Measurements from ENCODE around the gene GMPS. TPM values are rescaled to one million over a fixed set of nuclear protein-coding genes. Genes with fewer than 3 reads are reported as not detected.
A peak's percentile ranks its signal among the peaks of the same experiment; 100 is the strongest.

Gene GMPS
- total and polyA plus RNA-seq, 9 of the 15 experiments (the other 6 are each of a cell fraction or from before 2014, with no cell fraction given) = 73.7 to 282 (median 156) TPM

DNA sequence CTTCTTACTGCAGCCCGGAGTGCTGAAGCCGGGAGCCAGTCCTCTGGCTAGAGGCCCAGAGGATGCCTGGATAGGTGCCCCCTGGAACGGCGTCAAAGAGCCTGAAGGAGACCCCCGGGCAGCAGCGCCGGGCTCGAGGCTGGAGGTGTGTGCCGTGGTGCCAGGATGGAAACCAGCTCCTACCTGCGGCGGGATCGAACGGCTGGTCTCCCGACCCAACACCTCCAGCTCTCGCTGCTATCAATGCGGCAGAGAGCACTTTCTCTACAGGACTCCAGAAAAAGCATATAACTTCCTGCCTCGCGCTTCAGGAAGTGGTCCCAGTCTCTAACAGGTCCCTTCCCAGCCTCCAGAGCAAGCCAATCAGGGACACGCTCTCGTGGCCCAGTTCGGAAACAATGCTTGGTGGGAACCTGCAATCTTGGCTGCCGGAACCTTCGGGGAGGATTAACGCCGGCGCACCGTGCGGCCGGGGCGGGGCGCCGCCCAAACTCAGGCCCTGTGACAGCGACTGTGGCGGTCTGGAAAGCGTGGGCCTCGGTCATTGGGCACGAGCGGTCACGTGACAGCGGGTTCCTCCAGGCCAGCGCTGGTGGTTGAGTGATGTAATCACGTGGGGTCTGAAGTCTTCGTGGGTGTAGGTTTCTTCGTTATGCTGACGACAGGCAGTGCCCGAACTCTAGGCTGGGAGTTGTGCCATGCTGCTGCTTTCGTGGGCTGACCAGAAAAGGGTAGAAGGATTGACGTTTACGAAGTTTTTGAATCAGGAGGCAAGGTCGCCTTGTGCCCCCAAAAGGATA is 16.1 kb upstream of the GMPS start, which contains the start of gene SLC33A1 (continued):
- TF ChIP-seq, protein P1, sequence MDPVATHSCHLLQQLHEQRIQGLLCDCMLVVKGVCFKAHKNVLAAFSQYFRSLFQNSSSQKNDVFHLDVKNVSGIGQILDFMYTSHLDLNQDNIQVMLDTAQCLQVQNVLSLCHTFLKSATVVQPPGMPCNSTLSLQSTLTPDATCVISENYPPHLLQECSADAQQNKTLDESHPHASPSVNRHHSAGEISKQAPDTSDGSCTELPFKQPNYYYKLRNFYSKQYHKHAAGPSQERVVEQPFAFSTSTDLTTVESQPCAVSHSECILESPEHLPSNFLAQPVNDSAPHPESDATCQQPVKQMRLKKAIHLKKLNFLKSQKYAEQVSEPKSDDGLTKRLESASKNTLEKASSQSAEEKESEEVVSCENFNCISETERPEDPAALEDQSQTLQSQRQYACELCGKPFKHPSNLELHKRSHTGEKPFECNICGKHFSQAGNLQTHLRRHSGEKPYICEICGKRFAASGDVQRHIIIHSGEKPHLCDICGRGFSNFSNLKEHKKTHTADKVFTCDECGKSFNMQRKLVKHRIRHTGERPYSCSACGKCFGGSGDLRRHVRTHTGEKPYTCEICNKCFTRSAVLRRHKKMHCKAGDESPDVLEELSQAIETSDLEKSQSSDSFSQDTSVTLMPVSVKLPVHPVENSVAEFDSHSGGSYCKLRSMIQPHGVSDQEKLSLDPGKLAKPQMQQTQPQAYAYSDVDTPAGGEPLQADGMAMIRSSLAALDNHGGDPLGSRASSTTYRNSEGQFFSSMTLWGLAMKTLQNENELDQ (CRISPR knock-in tag; IDR thresholded peaks at IDR 0.05; ENCODE audit: borderline replicate concordance) = no peak
- 0 out of 2 replicates have a peak, but pooled peaks have one; percentile 40 for TF ChIP-seq CC2D1A (IDR thresholded peaks at IDR 0.05)
- no peak for TF ChIP-seq FIP1L1 (IDR thresholded peaks at IDR 0.05; ENCODE audit: low read depth, low read length, poor library complexity, severe bottlenecking)
- TF ChIP-seq ZNF197 (CRISPR knock-in tag; IDR thresholded peaks at IDR 0.05; ENCODE audit: low read depth) = peak; percentile 73
- no peak for TF ChIP-seq EHMT2 (IDR thresholded peaks at IDR 0.05)
- peak; percentile 97 for TF ChIP-seq NBN (IDR thresholded peaks at IDR 0.05; ENCODE audit: low read depth)
- TF ChIP-seq SP1 (CRISPR knock-in tag; IDR thresholded peaks at IDR 0.05) = peak; percentile 98
- no peak; the same call in 1 of the 2 replicates for TF ChIP-seq TAL1 (IDR thresholded peaks at IDR 0.05)
- TF ChIP-seq PRPF4 (IDR thresholded peaks at IDR 0.05; ENCODE audit: insufficient read depth, low read depth, low read length, poor library complexity, severe bottlenecking) = no peak
- TF ChIP-seq POLR2H (tag; IDR thresholded peaks at IDR 0.05; ENCODE audit: low read depth) = peak; percentile 89
- TF ChIP-seq, protein P2, sequence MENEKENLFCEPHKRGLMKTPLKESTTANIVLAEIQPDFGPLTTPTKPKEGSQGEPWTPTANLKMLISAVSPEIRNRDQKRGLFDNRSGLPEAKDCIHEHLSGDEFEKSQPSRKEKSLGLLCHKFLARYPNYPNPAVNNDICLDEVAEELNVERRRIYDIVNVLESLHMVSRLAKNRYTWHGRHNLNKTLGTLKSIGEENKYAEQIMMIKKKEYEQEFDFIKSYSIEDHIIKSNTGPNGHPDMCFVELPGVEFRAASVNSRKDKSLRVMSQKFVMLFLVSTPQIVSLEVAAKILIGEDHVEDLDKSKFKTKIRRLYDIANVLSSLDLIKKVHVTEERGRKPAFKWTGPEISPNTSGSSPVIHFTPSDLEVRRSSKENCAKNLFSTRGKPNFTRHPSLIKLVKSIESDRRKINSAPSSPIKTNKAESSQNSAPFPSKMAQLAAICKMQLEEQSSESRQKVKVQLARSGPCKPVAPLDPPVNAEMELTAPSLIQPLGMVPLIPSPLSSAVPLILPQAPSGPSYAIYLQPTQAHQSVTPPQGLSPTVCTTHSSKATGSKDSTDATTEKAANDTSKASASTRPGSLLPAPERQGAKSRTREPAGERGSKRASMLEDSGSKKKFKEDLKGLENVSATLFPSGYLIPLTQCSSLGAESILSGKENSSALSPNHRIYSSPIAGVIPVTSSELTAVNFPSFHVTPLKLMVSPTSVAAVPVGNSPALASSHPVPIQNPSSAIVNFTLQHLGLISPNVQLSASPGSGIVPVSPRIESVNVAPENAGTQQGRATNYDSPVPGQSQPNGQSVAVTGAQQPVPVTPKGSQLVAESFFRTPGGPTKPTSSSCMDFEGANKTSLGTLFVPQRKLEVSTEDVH (IDR thresholded peaks at IDR 0.05; ENCODE audit: low read depth, partially characterized antibody) = peak; percentile 94
- no peak for TF ChIP-seq TFAM (CRISPR knock-in tag; conservative IDR thresholded peaks at IDR 0.05)
- no peak for TF ChIP-seq SRSF3 (IDR thresholded peaks at IDR 0.05; ENCODE audit: insufficient read depth, low read length)
- 0 out of 2 replicates have a peak, but pooled peaks have one; percentile 20 for TF ChIP-seq BCOR (IDR thresholded peaks at IDR 0.05)
- TF ChIP-seq, protein P3, sequence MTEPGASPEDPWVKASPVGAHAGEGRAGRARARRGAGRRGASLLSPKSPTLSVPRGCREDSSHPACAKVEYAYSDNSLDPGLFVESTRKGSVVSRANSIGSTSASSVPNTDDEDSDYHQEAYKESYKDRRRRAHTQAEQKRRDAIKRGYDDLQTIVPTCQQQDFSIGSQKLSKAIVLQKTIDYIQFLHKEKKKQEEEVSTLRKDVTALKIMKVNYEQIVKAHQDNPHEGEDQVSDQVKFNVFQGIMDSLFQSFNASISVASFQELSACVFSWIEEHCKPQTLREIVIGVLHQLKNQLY (CRISPR knock-in tag; conservative IDR thresholded peaks at IDR 0.05) = peak in 1 of 2 experiments; percentile 81; a peak in 2 of 4 replicates
- TF ChIP-seq ZNF316 (IDR thresholded peaks at IDR 0.05) = no peak
- TF ChIP-seq ZNF253 (CRISPR knock-in tag; conservative IDR thresholded peaks at IDR 0.05) = no peak
- peak; percentile 96 for TF ChIP-seq CXXC5 (CRISPR knock-in tag; IDR thresholded peaks at IDR 0.05)
- no peak; the same call in 1 of the 2 replicates for TF ChIP-seq CHCHD3 (CRISPR knock-in tag; IDR thresholded peaks at IDR 0.05)
- TF ChIP-seq, protein P4, sequence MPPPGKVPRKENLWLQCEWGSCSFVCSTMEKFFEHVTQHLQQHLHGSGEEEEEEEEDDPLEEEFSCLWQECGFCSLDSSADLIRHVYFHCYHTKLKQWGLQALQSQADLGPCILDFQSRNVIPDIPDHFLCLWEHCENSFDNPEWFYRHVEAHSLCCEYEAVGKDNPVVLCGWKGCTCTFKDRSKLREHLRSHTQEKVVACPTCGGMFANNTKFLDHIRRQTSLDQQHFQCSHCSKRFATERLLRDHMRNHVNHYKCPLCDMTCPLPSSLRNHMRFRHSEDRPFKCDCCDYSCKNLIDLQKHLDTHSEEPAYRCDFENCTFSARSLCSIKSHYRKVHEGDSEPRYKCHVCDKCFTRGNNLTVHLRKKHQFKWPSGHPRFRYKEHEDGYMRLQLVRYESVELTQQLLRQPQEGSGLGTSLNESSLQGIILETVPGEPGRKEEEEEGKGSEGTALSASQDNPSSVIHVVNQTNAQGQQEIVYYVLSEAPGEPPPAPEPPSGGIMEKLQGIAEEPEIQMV (tag; conservative IDR thresholded peaks at IDR 0.05; ENCODE audit: low read depth) = no peak

All from K562 (cell line).